ENCODE measurements around the gene RAB43.

GRCh38 chr3:129060276-129061022 lies 61.2 kb downstream of the RAB43 start, which contains the start of gene GP9:
- TF ChIP-seq CTCF (IDR thresholded peaks at IDR 0.05) (no peak), POLR2A (IDR thresholded peaks at IDR 0.05) (no peak)
